Astrocyte (in vitro differentiated cells and primary cell): Measurements from ENCODE around the gene TRIM26.

Experiments
- EZH2 ChIP-seq: IDR thresholded peaks from 2 replicates; pipeline ENCODE4 v1.6.1; 2012; ENCODE audit warnings: mild to moderate bottlenecking, low read length, inconsistent platforms; ENCODE audit not compliant: insufficient read depth
- TF ChIP-seq, protein P1 (sequence below): IDR thresholded peaks from 2 replicates; pipeline ENCODE4 v1.5.1; 2011; ENCODE audit warnings: low read depth, mild to moderate bottlenecking, inconsistent platforms, low read length, moderate library complexity; ENCODE audit not compliant: insufficient read depth

DNA sequence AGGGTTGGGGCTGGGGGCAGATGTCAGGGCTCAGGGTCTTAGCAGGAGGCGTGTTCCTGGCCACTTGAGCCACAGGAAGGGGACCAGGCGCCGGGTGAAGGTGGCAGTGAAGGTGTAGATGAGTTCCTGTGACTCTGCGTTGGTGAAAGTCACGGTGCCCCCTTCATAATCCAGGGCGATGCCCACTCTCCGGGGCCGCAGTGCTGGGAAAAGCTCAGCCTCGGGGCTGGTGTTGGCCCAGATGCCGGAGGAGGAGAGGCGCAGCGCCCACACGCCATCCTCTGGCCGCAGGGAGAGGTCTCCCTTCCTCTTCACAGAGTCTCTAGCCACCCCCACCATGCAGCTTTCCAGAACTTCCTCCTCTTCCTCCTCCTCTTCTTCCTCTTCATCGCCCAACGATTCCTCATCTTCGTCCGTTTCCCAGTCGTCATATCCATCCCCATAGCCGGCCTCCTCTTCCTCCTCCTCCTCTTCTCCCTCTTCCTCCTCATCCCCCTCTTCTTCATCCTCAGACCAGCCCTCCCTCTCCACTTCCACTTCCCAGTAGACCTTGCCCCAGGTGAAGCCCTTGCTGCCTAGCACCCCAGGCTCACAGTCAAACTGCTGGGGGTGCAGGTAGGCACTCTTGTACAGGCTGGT lies 27.2 kb downstream of the TRIM26 start:
- TF ChIP-seq, protein P1, sequence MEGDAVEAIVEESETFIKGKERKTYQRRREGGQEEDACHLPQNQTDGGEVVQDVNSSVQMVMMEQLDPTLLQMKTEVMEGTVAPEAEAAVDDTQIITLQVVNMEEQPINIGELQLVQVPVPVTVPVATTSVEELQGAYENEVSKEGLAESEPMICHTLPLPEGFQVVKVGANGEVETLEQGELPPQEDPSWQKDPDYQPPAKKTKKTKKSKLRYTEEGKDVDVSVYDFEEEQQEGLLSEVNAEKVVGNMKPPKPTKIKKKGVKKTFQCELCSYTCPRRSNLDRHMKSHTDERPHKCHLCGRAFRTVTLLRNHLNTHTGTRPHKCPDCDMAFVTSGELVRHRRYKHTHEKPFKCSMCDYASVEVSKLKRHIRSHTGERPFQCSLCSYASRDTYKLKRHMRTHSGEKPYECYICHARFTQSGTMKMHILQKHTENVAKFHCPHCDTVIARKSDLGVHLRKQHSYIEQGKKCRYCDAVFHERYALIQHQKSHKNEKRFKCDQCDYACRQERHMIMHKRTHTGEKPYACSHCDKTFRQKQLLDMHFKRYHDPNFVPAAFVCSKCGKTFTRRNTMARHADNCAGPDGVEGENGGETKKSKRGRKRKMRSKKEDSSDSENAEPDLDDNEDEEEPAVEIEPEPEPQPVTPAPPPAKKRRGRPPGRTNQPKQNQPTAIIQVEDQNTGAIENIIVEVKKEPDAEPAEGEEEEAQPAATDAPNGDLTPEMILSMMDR = no peak
- no peak for TF ChIP-seq EZH2
